ENCODE data around the gene TRIM41. TPM values are rescaled to one million over a fixed set of nuclear protein-coding genes. Genes with fewer than 3 reads are reported as not detected.

The TRIM41 gene
- total RNA-seq, 1 donor from 2014 or later = 31.2 TPM

DNA sequence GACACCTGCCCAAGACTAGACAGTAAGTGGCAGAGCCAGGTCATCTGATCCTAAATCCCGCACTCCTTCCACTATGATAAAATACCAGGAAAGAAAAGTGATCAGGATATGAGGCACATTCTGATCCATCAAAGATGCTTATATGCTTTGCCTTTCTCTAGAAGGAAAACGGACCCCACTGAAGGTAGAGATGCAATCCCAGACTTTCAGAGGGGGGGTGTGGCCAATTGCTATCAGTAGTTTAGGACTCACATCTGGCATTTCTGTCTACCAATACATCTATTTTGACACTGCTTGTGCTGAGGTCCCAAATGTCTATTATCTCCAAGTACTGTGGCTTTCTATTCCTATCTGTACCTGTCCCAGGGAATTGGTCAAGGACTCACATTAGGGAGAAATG is 36.2 kb downstream of the TRIM41 start:
- peak; percentile 2 for DNase-seq (ENCODE audit: extremely low spot score, unreplicated experiment)
- peaks cover 35% of the 10 kb centered on the region for H3K4me1 Mint-ChIP-seq (ENCODE audit: unreplicated experiment)
- no peaks in the 10 kb centered on the region for H3K9me3 Mint-ChIP-seq
- H3K27me3 Mint-ChIP-seq = no peaks in the 10 kb centered on the region
- H3K36me3 Mint-ChIP-seq = peaks cover 23% of the 10 kb centered on the region
- peak overlapping the region; percentile 100 for H3K4me3 Mint-ChIP-seq
- TF ChIP-seq, protein P1, sequence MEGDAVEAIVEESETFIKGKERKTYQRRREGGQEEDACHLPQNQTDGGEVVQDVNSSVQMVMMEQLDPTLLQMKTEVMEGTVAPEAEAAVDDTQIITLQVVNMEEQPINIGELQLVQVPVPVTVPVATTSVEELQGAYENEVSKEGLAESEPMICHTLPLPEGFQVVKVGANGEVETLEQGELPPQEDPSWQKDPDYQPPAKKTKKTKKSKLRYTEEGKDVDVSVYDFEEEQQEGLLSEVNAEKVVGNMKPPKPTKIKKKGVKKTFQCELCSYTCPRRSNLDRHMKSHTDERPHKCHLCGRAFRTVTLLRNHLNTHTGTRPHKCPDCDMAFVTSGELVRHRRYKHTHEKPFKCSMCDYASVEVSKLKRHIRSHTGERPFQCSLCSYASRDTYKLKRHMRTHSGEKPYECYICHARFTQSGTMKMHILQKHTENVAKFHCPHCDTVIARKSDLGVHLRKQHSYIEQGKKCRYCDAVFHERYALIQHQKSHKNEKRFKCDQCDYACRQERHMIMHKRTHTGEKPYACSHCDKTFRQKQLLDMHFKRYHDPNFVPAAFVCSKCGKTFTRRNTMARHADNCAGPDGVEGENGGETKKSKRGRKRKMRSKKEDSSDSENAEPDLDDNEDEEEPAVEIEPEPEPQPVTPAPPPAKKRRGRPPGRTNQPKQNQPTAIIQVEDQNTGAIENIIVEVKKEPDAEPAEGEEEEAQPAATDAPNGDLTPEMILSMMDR (conservative IDR thresholded peaks at IDR 0.05) = no peak
- peak overlapping the region; percentile 40 for H3K27ac Mint-ChIP-seq

DNA sequence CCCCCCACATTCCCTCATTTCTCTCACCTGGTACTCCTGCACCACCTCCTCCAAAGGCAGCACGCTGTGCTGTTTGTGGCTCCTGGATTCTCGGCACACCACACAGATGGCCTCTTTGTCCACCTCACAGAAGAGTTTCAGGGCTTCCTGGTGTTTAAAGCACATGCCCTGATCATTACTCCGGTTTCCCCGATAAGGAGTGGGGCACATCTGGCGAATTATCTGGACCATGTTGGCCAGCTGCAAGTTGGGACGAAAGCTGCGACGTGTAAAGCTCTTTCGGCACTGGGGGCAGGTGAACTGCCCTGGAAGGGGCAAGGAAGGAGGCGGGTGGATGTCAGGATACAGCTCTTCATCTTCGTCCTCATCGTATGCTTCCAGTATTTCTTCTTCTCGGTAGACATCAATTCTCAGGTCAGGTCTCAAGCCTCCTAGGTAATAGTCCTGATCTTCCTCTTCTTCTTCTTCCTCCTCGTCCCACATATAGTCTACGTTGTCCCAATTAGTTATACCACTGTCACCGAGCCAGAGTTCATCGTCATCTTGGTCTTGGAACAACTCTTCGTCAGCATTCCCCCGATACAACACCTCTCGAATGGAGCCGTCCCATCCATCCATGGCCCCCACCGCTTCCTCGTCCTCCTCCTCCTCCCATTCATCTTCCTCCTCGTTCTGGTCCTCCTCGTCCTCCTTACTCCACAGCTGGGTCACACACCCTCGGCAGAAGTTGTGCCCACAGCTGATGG is 37.1 kb downstream of the TRIM41 start:
- H3K27ac Mint-ChIP-seq = peak overlapping the region; percentile 87
- no peaks in the 10 kb centered on the region for H3K27me3 Mint-ChIP-seq
- H3K36me3 Mint-ChIP-seq = peaks cover 18% of the 10 kb centered on the region
- H3K9me3 Mint-ChIP-seq = no peaks in the 10 kb centered on the region
- TF ChIP-seq, protein P1 (conservative IDR thresholded peaks at IDR 0.05) = no peak
- peak; percentile 18 for DNase-seq (ENCODE audit: extremely low spot score, unreplicated experiment)
- peaks cover 37% of the 10 kb centered on the region for H3K4me1 Mint-ChIP-seq (ENCODE audit: unreplicated experiment)
- H3K4me3 Mint-ChIP-seq = peak overlapping the region; percentile 100

DNA sequence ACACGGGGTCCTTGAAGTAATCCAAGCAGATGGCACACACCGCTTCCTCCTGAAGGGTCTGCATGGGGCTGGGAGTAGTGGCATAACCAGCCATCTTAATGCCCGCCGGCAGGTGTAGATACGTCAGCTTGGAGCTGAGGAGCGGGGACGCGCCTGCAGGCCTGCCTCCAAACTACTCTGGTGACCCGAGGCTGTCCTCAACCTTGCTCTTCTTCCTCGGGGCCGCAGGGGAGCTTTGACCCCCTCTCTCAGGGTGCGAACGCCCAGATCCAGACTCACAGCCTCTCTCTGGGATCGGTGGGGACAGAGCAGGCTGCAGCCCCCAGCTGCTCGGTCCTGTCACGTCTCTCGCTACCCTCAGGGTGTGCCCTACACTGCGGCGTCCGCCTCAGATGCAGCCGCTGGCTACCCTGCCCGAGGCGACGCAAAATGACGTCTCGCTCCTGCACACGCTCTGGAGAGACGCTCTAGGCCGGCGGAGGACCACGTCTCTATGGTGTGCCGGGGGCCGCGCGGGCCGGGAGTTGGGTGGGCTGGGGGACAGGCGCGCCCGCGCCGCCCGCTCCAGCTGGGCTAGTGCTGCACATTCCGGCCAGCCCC is 37.7 kb downstream of the TRIM41 start, which contains the start of gene TRIM52:
Gene TRIM52, minus strand, starts transcription at position 424 of the 600 bp plus-strand sequence. Its CDS starts 330 bp downstream, at position 94.
- H3K27ac Mint-ChIP-seq = peak within 1 kb of the TSS; percentile 87
- peak within 1 kb of the TSS; percentile 100 for H3K4me3 Mint-ChIP-seq
- no peaks in the 10 kb centered on the region for H3K9me3 Mint-ChIP-seq
- peaks cover 33% of the 10 kb centered on the region for H3K4me1 Mint-ChIP-seq (ENCODE audit: unreplicated experiment)
- H3K27me3 Mint-ChIP-seq = no peaks in the 10 kb centered on the region
- H3K36me3 Mint-ChIP-seq = peaks cover 12% of the 10 kb centered on the region
- peak; percentile 89 for DNase-seq (ENCODE audit: extremely low spot score, unreplicated experiment)
- TF ChIP-seq, protein P1 (conservative IDR thresholded peaks at IDR 0.05) = no peak

DNA sequence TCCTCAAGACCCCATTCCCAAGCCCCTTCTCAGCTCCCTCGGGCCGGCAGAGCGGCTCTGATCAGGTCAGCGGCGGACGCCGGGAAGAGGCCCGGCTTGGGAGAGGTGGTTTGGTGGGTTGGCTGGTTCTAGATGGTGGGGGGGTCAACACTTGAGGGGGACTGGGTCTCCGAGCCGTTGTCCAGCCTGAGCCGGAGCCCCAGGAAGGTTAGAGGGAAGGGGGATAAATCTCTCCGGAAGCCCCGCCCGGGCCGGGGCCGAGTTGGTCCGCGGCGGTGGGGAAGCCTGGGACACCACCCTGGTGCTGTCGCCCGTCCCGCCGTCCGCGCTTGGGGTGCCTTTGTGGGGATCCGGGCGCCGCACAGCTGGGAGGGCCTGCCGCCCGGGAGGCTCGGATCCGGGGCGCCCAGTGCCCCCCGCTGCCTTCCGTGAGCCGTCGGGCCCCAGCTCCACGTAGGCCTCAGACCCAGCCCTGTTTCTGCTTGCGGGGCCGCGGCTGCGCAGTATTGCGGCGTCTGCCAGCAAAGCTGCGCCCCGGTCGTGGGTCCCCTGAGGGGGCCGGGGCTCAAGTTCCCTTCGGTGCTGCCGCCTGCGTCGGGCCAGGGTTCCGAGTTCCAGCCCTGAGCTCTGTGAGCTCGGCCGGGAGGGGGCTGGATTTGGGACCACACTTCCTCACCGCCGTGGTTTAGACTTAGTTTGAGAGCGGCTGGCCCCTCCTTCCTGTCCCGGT is 38.4 kb downstream of the TRIM41 start:
- H3K4me1 Mint-ChIP-seq (ENCODE audit: unreplicated experiment) = peaks cover 37% of the 10 kb centered on the region
- H3K36me3 Mint-ChIP-seq = peaks cover 11% of the 10 kb centered on the region
- TF ChIP-seq, protein P1 (conservative IDR thresholded peaks at IDR 0.05) = no peak
- peak; percentile 77 for DNase-seq (ENCODE audit: extremely low spot score, unreplicated experiment)
- H3K27me3 Mint-ChIP-seq = no peaks in the 10 kb centered on the region
- H3K9me3 Mint-ChIP-seq = no peaks in the 10 kb centered on the region
- peak overlapping the region; percentile 100 for H3K4me3 Mint-ChIP-seq
- H3K27ac Mint-ChIP-seq = peak overlapping the region; percentile 87

DNA sequence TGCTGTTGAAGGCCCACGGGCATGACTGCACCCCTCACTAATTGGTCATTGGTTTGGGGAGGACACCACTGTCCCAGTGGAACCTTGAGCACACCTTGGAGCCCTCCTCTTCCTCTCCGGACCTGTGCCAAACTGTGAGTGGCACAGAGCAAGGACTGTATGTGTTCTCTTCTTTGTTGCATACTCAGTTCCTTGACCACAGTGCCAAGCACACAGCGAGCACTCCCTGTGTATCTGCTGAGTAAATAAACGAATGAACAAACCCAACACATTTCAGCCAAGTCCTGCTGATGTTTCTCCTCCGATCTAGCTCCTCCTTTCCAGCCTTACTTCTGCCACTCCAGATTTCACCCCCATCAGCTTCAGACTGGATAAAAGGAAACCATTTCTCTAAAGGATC is 40.6 kb downstream of the TRIM41 start:
- DNase-seq (ENCODE audit: extremely low spot score, unreplicated experiment) = no peak
- Mint-ChIP-seq H3K4me1 (ENCODE audit: unreplicated experiment) (peaks cover 38% of the 10 kb centered on the region), H3K4me3 (peak overlapping the region; percentile 49), H3K9me3 (no peaks in the 10 kb centered on the region), H3K27ac (peak overlapping the region; percentile 35), H3K36me3 (peaks cover 6% of the 10 kb centered on the region), H3K27me3 (no peaks in the 10 kb centered on the region)
- TF ChIP-seq, protein P1 (conservative IDR thresholded peaks at IDR 0.05) = no peak

All from type B pancreatic cell (in vitro differentiated cells).